Cardiac atrium fibroblast (primary cell): Measurements from ENCODE around the gene RNASE9. TPM values are rescaled to one million over a fixed set of nuclear protein-coding genes. Genes with fewer than 3 reads are reported as not detected.

ENCODE experiments used
- total RNA-seq: library from RNA; depleted of rRNA; stranded (reverse); fragments of >200 nt; gene quantifications from 2 replicates; pipeline ENCODE4 v1.2.3, GENCODE V29; 2015

RNASE9 gene
- not detected in 2 replicates for total RNA-seq

DNA sequence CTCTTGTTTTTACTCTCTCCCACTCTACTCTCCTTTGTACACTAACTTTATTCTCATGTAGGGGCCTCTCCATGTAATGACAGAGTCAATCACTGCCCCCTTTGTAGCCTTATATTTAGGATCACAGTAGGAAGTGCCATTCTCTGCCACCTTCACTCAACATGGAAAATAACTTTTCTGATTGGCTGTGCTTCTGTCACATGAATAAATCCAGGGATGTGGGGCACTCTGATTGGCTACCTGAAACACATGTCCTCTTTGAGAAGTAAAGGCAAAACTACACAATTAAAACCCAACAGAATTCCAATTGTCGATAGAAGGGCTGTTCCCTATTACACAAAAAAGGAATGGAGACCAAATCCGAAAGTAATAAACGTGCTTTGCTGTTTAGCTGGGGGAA, at the start of gene RNASE9:
Gene RNASE9, minus strand, starts transcription at position 87 of the 400 bp plus-strand sequence.

DNA sequence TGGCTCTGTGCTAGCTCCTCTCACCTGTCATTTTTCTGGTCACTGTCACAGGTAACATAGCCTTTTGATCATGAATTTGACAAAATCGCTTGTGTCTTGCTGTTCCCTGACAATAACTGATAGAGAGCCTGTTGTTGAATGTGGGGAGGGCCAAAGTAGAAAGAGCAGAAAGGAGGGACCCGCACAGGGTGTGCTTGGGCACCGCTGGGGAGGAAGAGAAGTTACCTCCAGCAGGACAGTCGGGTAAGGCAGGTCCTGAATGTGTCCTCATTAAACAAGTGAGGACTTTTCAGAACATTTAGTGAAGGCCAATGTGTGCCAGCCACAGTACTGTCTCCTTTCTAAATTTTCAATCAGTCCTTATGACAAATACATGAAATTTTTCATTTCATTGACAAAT, 30.4 kb upstream of the RNASE9 start, which contains the start of gene RNASE12:
Gene RNASE12, minus strand, starts transcription at position 142 of the 400 bp plus-strand sequence. CDS start 653 bp downstream, outside the sequence.

DNA sequence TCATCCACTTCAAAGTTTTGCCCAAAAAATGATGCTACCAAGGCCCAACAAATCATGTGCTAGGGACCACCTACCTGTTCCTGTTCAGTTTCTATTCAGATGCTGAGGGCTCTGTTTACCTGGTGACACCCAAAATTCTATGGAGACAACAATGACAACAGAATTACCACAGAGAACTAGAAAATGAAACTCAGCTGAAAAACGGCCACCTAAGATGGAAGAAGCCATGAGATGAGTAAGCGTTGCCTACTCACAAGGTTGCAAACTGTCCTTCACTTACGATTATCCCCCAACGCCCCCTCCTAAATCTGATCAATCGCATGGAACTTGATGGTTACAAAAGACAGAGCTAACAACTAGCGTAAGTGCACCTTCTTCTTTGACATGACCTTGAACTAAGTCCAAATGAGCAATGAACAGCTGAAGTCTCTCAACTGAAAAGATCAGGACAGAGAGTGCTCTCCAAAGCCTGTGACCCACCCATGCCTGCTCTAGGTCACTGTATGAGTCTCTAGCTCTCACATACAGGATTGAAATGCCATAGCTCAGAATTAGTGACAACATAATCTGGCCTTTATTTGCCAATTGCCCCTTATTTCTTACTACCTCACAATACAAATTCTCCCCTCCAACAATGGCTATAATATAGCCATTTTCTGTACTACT, 26.8 kb upstream of the RNASE9 start, which contains the start of gene RNASE11:
Gene RNASE11, minus strand, starts transcription at position 513 of the 666 bp plus-strand sequence.

Other genes with a start within 250 kb of the RNASE9 start
- 34.8 and 43.9 TPM in 2 replicates for gene CCNB1IP1, start 227.8 kb downstream of the RNASE9 start, total RNA-seq
- gene PARP2, start 217.4 kb downstream of the RNASE9 start, total RNA-seq: 1.8 and 16.2 TPM in 2 replicates
- 11.3 and 14.6 TPM in 2 replicates for gene TEP1, start 147.5 kb downstream of the RNASE9 start, total RNA-seq
- 0.49 TPM in 1 of 2 replicates, not detected in the other for gene KLHL33, start 124.9 kb downstream of the RNASE9 start, total RNA-seq
- gene OSGEP, start 106.2 kb downstream of the RNASE9 start, total RNA-seq: 22.6 and 35.2 TPM in 2 replicates
- 124 and 139 TPM in 2 replicates for gene APEX1, start 105.8 kb downstream of the RNASE9 start, total RNA-seq
- 6.3 and 11.6 TPM in 2 replicates for gene PIP4P1, start 99.6 kb downstream of the RNASE9 start, total RNA-seq
- gene PNP, start 91.6 kb downstream of the RNASE9 start, total RNA-seq: 23.1 and 54.3 TPM in 2 replicates
- gene RNASE10, start 55.5 kb downstream of the RNASE9 start, total RNA-seq: not detected in 2 replicates
- gene RNASE11, start 27.0 kb upstream of the RNASE9 start, total RNA-seq: not detected in 2 replicates
- gene RNASE12, start 30.3 kb upstream of the RNASE9 start, total RNA-seq: not detected in 2 replicates
- gene OR6S1, start 80.6 kb upstream of the RNASE9 start, total RNA-seq: not detected in 2 replicates
- 43.9 and 53.5 TPM in 2 replicates for gene RNASE4, start 123.5 kb upstream of the RNASE9 start, total RNA-seq
- gene ANG, start 127.7 kb upstream of the RNASE9 start, total RNA-seq: 19.0 and 24.7 TPM in 2 replicates
- not detected in 2 replicates for gene EDDM3A, start 184.8 kb upstream of the RNASE9 start, total RNA-seq
- not detected in 2 replicates for gene EDDM3B, start 207.4 kb upstream of the RNASE9 start, total RNA-seq
- not detected in 2 replicates for gene RNASE6, start 220.2 kb upstream of the RNASE9 start, total RNA-seq
- gene RNASE1, start 241.8 kb upstream of the RNASE9 start, total RNA-seq: 3.4 and 8.1 TPM in 2 replicates